Measurements from ENCODE around the gene ADCY7. TPM values are rescaled to one million over a fixed set of nuclear protein-coding genes. Genes with fewer than 3 reads are reported as not detected.

ADCY7 gene
- total RNA-seq, 1 experiment from 2014 or later, result 5.5 TPM

GRCh38 chr16:50247123-50247905, 19.0 kb upstream of the ADCY7 start:
- CTCF ChIA-PET, result no interaction called here
- Histone ChIP-seq H3K36me3 (ENCODE audit: insufficient read depth, low read length, poor library complexity, severe bottlenecking) (no peaks in the 10 kb centered on the region), H3K27ac (ENCODE audit: low read depth, low read length, poor library complexity, severe bottlenecking) (no peak overlapping the region), H3K4me1 (ENCODE audit: insufficient read depth, low read length, poor library complexity, severe bottlenecking) (no peaks in the 10 kb centered on the region), H3K9me3 (ENCODE audit: low read depth, low read length, poor library complexity, severe bottlenecking) (no peaks in the 10 kb centered on the region), H3K27me3 (replicated peaks; ENCODE audit: insufficient read depth, low read depth, low read length, poor library complexity) (no peaks in the 10 kb centered on the region), H3K4me3 (ENCODE audit: low read depth, low read length, poor library complexity, severe bottlenecking) (no peak overlapping the region)
- no TSS peak for BruUV-seq (replicated peaks)
- POLR2A ChIA-PET (ENCODE audit: low non-redundant PET), result no interaction called here
- intact Hi-C loops (cut with micrococcal nuclease; ENCODE audit: unreplicated experiment), result no loop called here
- no peak for DNase-seq (ENCODE audit: low spot score)
- no peak for TF ChIP-seq EZH2 (IDR thresholded peaks at IDR 0.05; ENCODE audit: borderline replicate concordance, low read depth, low read length, poor library complexity, severe bottlenecking)
- TF ChIP-seq, protein P1, sequence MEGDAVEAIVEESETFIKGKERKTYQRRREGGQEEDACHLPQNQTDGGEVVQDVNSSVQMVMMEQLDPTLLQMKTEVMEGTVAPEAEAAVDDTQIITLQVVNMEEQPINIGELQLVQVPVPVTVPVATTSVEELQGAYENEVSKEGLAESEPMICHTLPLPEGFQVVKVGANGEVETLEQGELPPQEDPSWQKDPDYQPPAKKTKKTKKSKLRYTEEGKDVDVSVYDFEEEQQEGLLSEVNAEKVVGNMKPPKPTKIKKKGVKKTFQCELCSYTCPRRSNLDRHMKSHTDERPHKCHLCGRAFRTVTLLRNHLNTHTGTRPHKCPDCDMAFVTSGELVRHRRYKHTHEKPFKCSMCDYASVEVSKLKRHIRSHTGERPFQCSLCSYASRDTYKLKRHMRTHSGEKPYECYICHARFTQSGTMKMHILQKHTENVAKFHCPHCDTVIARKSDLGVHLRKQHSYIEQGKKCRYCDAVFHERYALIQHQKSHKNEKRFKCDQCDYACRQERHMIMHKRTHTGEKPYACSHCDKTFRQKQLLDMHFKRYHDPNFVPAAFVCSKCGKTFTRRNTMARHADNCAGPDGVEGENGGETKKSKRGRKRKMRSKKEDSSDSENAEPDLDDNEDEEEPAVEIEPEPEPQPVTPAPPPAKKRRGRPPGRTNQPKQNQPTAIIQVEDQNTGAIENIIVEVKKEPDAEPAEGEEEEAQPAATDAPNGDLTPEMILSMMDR (conservative IDR thresholded peaks at IDR 0.05; ENCODE audit: low read depth, low read length), result no peak

GRCh38 chr16:50247906-50248608, 18.3 kb upstream of the ADCY7 start:
- ChIA-PET POLR2A (ENCODE audit: low non-redundant PET) (no interaction called here), CTCF (no interaction called here)
- BruUV-seq (replicated peaks), result no TSS peak
- H3K27ac ChIP-seq (ENCODE audit: low read depth, low read length, poor library complexity, severe bottlenecking), result no peak overlapping the region
- no peaks in the 10 kb centered on the region for H3K9me3 ChIP-seq (ENCODE audit: low read depth, low read length, poor library complexity, severe bottlenecking)
- no peaks in the 10 kb centered on the region for H3K36me3 ChIP-seq (ENCODE audit: insufficient read depth, low read length, poor library complexity, severe bottlenecking)
- H3K4me3 ChIP-seq (ENCODE audit: low read depth, low read length, poor library complexity, severe bottlenecking), result no peak overlapping the region
- intact Hi-C loops (cut with micrococcal nuclease; ENCODE audit: unreplicated experiment), result no loop called here
- no peak for DNase-seq (ENCODE audit: low spot score)
- no peaks in the 10 kb centered on the region for H3K27me3 ChIP-seq (replicated peaks; ENCODE audit: insufficient read depth, low read depth, low read length, poor library complexity)
- TF ChIP-seq, protein P1 (conservative IDR thresholded peaks at IDR 0.05; ENCODE audit: low read depth, low read length), result no peak
- TF ChIP-seq EZH2 (IDR thresholded peaks at IDR 0.05; ENCODE audit: borderline replicate concordance, low read depth, low read length, poor library complexity, severe bottlenecking), result no peak
- no peaks in the 10 kb centered on the region for H3K4me1 ChIP-seq (ENCODE audit: insufficient read depth, low read length, poor library complexity, severe bottlenecking)

GRCh38 chr16:50248845-50249244, 17.5 kb upstream of the ADCY7 start:
- ChIA-PET POLR2A (ENCODE audit: low non-redundant PET) (no interaction called here), CTCF (no interaction called here)
- Histone ChIP-seq H3K36me3 (ENCODE audit: insufficient read depth, low read length, poor library complexity, severe bottlenecking) (no peaks in the 10 kb centered on the region), H3K9me3 (ENCODE audit: low read depth, low read length, poor library complexity, severe bottlenecking) (no peaks in the 10 kb centered on the region), H3K4me3 (ENCODE audit: low read depth, low read length, poor library complexity, severe bottlenecking) (no peak overlapping the region), H3K27me3 (replicated peaks; ENCODE audit: insufficient read depth, low read depth, low read length, poor library complexity) (no peaks in the 10 kb centered on the region), H3K27ac (ENCODE audit: low read depth, low read length, poor library complexity, severe bottlenecking) (no peak overlapping the region), H3K4me1 (ENCODE audit: insufficient read depth, low read length, poor library complexity, severe bottlenecking) (no peaks in the 10 kb centered on the region)
- no TSS peak for BruUV-seq (replicated peaks)
- no peak for DNase-seq (ENCODE audit: low spot score)
- intact Hi-C loops (cut with micrococcal nuclease; ENCODE audit: unreplicated experiment), result no loop called here
- TF ChIP-seq EZH2 (IDR thresholded peaks at IDR 0.05; ENCODE audit: borderline replicate concordance, low read depth, low read length, poor library complexity, severe bottlenecking), result no peak
- TF ChIP-seq, protein P1 (conservative IDR thresholded peaks at IDR 0.05; ENCODE audit: low read depth, low read length), result no peak
